Muscle of leg (tissue), 11 donors: ENCODE data around the gene ANKLE2. TPM values are rescaled to one million over a fixed set of nuclear protein-coding genes. Genes with fewer than 3 reads are reported as not detected.

Source experiments
- DNase-seq: peaks from one replicate; pipeline ENCODE4 v3.0.0; 2013
- H3K27ac ChIP-seq: one replicate; pipeline ENCODE4 v1.5.1; 2013; ENCODE audit warnings: mild to moderate bottlenecking, low read length, control low read depth
- H3K27me3 ChIP-seq: one replicate; pipeline ENCODE4 v1.6.1; 2013; ENCODE audit warnings: low read length; ENCODE audit not compliant: control insufficient read depth, insufficient read depth
- H3K36me3 ChIP-seq: one replicate; pipeline ENCODE4 v1.6.1; 2013; ENCODE audit warnings: low read length; ENCODE audit not compliant: control insufficient read depth, insufficient read depth
- H3K4me1 ChIP-seq: one replicate; pipeline ENCODE4 v1.6.1; 2013; ENCODE audit warnings: low read length; ENCODE audit not compliant: control insufficient read depth, insufficient read depth
- H3K4me3 ChIP-seq: one replicate; pipeline ENCODE4 v1.5.1; 2013; ENCODE audit warnings: low read length, control low read depth
- H3K9me3 ChIP-seq: replicated peaks from 2 replicates; pipeline ENCODE4 v1.6.1; 2013; ENCODE audit warnings: low read depth, low read length; ENCODE audit not compliant: control insufficient read depth
- WGBS: methylation state at CpG from one replicate; pipeline ENCODE4 v1.1.5; 2013; ENCODE audit warnings: missing lambda C conversion rate; ENCODE audit not compliant: insufficient coverage; 5-methylcytosine and 5-hydroxymethylcytosine counted together
- polyA plus RNA-seq, 8 donors: library from polyadenylated mRNA; unstranded; fragments of 120-200 nt; gene quantifications; one replicate each; pipeline versions ENCODE4 v1.2.1 to v1.2.3, GENCODE V29; 2013; ENCODE audit warnings: inconsistent platforms in 1 of 8, low replicate concordance in 1 of 8; ENCODE audit not compliant: insufficient read length in 8 of 8, insufficient read depth in 1 of 8
- total RNA-seq: library from RNA; stranded (reverse); fragments of 120-200 nt; gene quantifications from one replicate; pipeline ENCODE4 v1.2.4, GENCODE V29; 2013

The ANKLE2 gene
- total and polyA plus RNA-seq, 9 donors, result 37.3 to 49.4 (median 41.7) TPM

DNA sequence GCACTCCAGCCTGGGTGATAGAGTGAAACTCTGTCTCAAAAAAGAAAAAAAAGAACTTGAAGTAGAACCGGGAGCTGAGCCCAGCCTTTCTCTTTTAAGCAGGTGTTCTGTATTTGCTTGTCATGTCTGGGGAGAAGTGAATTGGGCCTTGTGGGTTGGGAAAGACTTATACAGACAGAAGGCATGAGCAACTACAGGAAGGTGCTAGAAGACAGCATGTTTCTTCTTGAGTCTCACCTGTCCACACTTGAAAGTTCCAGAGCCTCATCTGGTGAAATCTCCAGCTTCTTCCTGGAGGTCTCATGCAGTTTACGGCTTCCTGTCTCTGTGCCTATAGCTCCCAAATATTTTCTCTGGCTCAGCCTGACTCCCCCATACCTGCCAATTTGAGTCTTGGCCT, 48.5 kb downstream of the ANKLE2 start:
- 78% methylated on average over 2 of the region's 2 CpGs for WGBS

DNA sequence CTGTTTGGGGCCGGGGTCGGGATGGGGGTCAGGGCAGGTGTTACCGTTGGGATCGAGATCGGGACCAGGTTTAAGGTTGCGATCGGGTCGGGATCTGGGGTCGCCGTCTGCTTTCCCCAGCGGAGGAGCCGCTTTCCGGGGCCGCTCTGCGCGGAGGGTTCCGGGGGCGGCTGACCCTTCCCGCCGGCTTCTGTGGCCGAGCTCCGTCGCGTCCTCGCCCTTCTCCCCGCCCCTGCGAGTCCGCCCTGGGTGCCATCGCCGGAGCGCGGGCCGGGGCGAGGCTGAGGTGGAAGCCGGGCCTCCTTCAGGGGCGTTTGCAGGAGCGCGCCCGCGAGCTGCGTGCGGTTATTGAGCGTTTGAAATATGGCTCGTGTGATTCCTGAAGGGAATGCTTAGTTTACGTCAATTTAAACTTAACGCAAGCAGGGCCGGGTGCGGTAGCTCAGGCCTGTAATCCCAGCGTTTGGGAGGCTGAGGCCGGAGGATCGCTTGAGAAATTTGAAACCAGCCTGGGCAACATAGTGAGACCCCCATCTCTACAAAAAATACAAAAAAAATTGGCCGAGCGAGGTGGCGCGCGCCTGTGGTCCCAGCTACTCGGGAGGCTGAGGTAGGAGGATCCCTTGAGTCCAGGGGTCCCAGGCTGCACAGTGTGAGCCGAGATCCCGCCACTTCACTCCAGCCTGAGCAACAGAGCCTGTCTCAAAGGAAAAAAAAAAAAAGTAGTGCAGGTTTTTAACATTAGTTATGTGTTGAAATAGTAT, 50.4 kb downstream of the ANKLE2 start:
- Histone ChIP-seq H3K9me3 (no peaks in the 10 kb centered on the region), H3K27me3 (no peaks in the 10 kb centered on the region), H3K4me3 (peak overlapping the region; percentile 66), H3K36me3 (peaks cover 9% of the 10 kb centered on the region), H3K4me1 (peaks cover 9% of the 10 kb centered on the region), H3K27ac (no peak overlapping the region)
- 8% methylated on average over 59 of the region's 59 CpGs for WGBS
- no peak for DNase-seq

More for the DNA sequence above, 48.5 kb downstream of the ANKLE2 start:
- no peaks in the 10 kb centered on the region for H3K9me3 ChIP-seq
- H3K27ac ChIP-seq, result no peak overlapping the region
- DNase-seq, result no peak
- H3K36me3 ChIP-seq, result peaks cover 25% of the 10 kb centered on the region
- no peak overlapping the region for H3K4me3 ChIP-seq
- no peaks in the 10 kb centered on the region for H3K27me3 ChIP-seq
- peaks cover 9% of the 10 kb centered on the region for H3K4me1 ChIP-seq

GRCh38 chr12:132710405-132711079, 51.1 kb downstream of the ANKLE2 start, which contains the start of gene PGAM5:
Gene PGAM5 (plus strand): TSS chr12:132710842. CDS start chr12:132710877, 35 bp downstream.
- no peaks in the 10 kb centered on the region for H3K9me3 ChIP-seq
- peak; percentile 93 for DNase-seq
- H3K4me3 ChIP-seq, result peak within 1 kb of the TSS; percentile 92
- under 1% methylated on average over 94 of the region's 94 CpGs for WGBS
- peak within 1 kb of the TSS; percentile 81 for H3K27ac ChIP-seq
- peaks cover 4% of the 10 kb centered on the region for H3K36me3 ChIP-seq
- peaks cover 9% of the 10 kb centered on the region for H3K4me1 ChIP-seq
- no peaks in the 10 kb centered on the region for H3K27me3 ChIP-seq

- peaks cover 9% of the 10 kb centered on the region for H3K4me1 ChIP-seq
Measured at GRCh38 chr12:132710043-132710404, 51.6 kb downstream of the ANKLE2 start.

DNA sequence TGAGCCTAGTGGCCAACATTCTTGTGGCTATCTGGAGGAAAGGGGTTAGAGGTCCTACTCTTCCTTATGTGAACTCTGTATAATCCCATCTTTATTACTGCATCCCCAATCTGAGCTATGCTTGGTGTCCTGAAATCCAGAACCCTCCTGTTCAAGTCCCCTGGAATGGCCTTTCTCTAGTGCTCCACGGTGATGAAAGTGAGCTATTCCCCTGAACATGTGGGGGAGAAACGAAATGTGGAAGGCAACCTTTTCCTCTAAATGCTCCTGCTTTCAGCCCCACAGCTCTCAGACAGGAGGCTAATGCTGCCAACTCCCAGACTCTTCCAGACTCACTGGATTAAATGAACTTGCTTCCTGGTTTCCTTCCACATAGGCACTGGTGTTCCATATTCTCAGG, 53.5 kb downstream of the ANKLE2 start:
- H3K36me3 ChIP-seq, result peaks cover 2% of the 10 kb centered on the region
- no peak overlapping the region for H3K27ac ChIP-seq
- no CpG with 5 or more reads among the region's 2 CpGs for WGBS
- H3K27me3 ChIP-seq, result no peaks in the 10 kb centered on the region
- DNase-seq, result no peak
- no peak overlapping the region for H3K4me3 ChIP-seq
- H3K4me1 ChIP-seq, result peaks cover 9% of the 10 kb centered on the region
- H3K9me3 ChIP-seq, result no peaks in the 10 kb centered on the region

More at GRCh38 chr12:132710043-132710404, 51.6 kb downstream of the ANKLE2 start:
- no peaks in the 10 kb centered on the region for H3K27me3 ChIP-seq
- H3K27ac ChIP-seq, result peak overlapping the region; percentile 81
- peak overlapping the region; percentile 92 for H3K4me3 ChIP-seq
- no peak for DNase-seq
- H3K36me3 ChIP-seq, result peaks cover 4% of the 10 kb centered on the region
- H3K9me3 ChIP-seq, result no peaks in the 10 kb centered on the region
- 1% methylated on average over 26 of the region's 26 CpGs for WGBS

DNA sequence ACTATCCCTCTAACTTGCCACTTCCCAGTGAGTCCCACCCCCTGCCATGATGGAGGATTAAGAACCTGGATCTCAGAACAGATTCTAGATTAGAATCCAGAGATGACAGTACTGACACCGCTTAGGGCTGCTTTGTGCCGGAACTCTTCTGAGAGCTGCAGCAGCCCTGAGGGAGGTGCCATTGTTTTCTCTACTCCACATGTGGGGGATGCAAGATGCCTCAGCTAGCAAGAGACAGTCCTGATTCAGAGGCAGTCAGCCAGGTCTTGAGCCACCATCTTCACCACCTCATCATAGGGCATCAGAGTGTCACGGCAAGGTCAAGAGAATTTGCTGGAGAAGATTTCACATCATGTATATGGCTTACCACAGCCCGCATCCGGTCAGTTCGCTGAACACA, 54.4 kb downstream of the ANKLE2 start:
- H3K27me3 ChIP-seq, result no peaks in the 10 kb centered on the region
- peaks cover 4% of the 10 kb centered on the region for H3K36me3 ChIP-seq
- no peaks in the 10 kb centered on the region for H3K9me3 ChIP-seq
- H3K4me3 ChIP-seq, result no peak overlapping the region
- H3K4me1 ChIP-seq, result peaks cover 9% of the 10 kb centered on the region
- DNase-seq, result no peak
- H3K27ac ChIP-seq, result no peak overlapping the region
- 100% methylated on average over 4 of the region's 6 CpGs for WGBS

- no peaks in the 10 kb centered on the region for H3K27me3 ChIP-seq
- H3K4me1 ChIP-seq, result no peaks in the 10 kb centered on the region
- no peak overlapping the region for H3K4me3 ChIP-seq
- H3K27ac ChIP-seq, result no peak overlapping the region
- H3K36me3 ChIP-seq, result peaks cover 25% of the 10 kb centered on the region
- H3K9me3 ChIP-seq, result no peaks in the 10 kb centered on the region
- no peak for DNase-seq
- WGBS, result 91% methylated on average over 9 of the region's 9 CpGs
Measured at GRCh38 chr12:132703641-132704040, 58.0 kb downstream of the ANKLE2 start.

DNA sequence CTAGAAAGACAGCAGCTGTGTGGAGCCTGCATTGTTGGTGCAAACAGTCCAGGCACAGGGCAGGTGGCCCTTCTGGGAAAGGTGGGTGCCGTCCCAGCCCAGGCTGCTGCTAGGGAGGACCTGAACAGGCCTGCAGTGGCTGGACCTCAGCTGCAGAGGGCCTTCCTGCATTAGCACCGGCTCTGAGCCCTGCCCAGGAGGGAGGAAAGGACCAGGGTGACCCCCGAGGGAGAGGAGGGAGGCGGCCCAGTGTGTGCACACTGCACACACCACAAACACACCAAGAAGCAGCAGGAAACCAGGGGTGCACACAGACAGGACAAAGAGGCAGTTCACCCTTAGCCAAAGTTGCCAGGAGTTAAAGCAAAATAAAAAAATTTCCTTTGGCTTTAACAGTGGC, 59.0 kb downstream of the ANKLE2 start:
- Histone ChIP-seq H3K4me3 (no peak overlapping the region), H3K27me3 (no peaks in the 10 kb centered on the region), H3K36me3 (peaks cover 29% of the 10 kb centered on the region), H3K9me3 (no peaks in the 10 kb centered on the region), H3K4me1 (no peaks in the 10 kb centered on the region), H3K27ac (no peak overlapping the region)
- 64% methylated on average over 2 of the region's 4 CpGs for WGBS
- DNase-seq, result no peak

- Histone ChIP-seq H3K36me3 (peaks cover 39% of the 10 kb centered on the region), H3K4me3 (no peak overlapping the region), H3K27ac (no peak overlapping the region), H3K27me3 (no peaks in the 10 kb centered on the region), H3K9me3 (no peaks in the 10 kb centered on the region), H3K4me1 (no peaks in the 10 kb centered on the region)
- no peak for DNase-seq
- WGBS, result 93% methylated on average over 3 of the region's 10 CpGs
Measured at GRCh38 chr12:132700212-132700822, 61.3 kb downstream of the ANKLE2 start.

GRCh38 chr12:132698341-132698740, 63.3 kb downstream of the ANKLE2 start:
- Histone ChIP-seq H3K27me3 (no peaks in the 10 kb centered on the region), H3K4me3 (no peak overlapping the region), H3K9me3 (no peaks in the 10 kb centered on the region), H3K36me3 (peaks cover 37% of the 10 kb centered on the region), H3K27ac (no peak overlapping the region), H3K4me1 (no peaks in the 10 kb centered on the region)
- DNase-seq, result no peak
- WGBS, result no CpG with 5 or more reads among the region's 5 CpGs
